ENCODE measurements around the gene IVD.
A peak's percentile ranks its signal among the peaks of the same experiment; 100 is the strongest.

IVD gene

GRCh38 chr15:40414816-40415215 is 9.2 kb downstream of the IVD start:
- DNase-seq (ENCODE audit: low read depth in 2 of 2), result no peak

DNA sequence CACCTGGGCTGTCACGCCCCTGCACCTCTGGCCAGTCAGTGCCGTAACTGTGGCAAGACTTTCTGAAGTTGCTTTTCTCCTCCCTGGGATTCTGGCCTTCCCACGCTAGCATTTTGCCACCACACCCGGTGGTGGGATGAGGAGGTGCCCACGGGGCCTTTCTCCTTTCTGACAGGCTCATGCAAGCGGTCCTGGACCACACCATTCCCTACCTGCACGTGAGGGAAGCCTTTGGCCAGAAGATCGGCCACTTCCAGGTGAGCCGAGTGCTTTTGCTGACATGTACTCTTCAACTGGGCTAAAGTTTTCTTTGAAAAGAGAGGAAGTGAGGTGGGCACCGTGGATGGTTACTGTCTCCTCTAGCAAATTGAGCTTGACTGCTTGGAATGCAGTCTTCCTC is 9.6 kb downstream of the IVD start:
- no peak for DNase-seq (ENCODE audit: low read depth in 2 of 2)

- DNase-seq (ENCODE audit: low read depth in 2 of 2), result no peak
Measured at GRCh38 chr15:40416056-40416455, 10.5 kb downstream of the IVD start.

DNA sequence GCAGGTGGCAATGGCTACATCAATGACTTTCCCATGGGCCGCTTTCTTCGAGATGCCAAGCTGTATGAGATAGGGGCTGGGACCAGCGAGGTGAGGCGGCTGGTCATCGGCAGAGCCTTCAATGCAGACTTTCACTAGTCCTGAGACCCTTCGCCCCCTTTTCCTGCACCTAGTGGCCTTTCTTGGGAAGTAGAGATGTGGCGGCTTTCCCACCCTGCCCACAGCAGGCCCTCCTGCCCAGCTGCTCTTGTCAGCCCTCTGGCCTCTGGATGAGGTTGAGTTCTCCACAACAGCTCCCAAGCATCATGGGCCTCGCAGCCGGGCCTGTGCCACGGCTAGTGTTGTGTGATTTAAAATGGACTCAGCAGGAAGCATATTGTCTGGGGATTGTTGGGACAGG is 12.5 kb downstream of the IVD start:
- no peak for DNase-seq (ENCODE audit: low read depth in 2 of 2)

DNA sequence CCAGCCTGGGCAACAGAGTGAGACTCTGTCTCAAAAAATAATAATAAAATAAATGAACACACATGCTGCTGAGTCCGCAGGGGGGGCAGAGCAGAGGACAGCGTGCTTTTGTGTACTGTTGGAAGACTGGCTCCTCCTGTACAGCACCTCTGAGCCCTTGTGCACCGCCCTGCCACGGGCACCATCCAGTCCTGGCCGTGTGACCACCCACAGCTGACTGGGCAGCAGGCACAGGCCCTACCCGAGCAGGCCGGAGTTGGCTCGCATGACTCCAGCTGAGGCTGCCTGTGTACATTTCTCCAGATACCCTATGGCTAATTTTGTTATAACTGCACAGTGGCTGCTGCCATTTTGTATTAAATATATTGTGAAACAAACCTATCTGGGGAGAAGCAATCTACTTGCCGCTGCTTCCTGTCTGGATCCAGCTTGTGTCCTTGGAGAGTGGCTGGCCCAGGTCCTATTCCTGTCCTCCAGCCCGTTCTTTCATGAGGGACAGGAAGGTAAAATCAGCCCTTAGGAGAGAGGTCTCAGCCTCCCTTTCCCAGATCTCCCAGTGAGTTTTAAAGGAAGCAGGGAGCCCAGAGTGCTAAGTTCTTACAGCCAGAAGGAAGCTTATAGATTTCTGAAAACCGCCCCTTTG is 14.6 kb downstream of the IVD start:
- DNase-seq (ENCODE audit: low read depth in 2 of 2), result no peak

DNA sequence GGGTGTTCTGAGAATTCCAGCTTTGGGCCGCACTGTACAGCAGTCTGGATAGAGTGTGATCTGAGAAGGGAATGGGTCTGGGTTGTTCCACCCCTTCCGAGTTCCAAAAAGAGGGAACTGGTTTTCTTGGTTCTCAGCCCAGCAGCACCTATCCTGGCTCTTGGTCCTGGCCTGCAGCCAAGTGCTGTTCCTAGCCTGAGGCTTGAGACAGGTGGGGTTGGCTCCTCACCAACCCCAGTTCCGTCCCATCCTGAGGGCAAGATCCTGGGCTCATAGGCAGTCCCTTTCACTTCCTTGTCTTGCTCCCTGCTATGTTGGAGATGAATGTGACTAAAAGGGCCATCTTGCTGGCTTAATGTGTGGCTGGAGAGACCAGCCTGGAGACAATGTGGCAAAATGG is 15.2 kb downstream of the IVD start:
- DNase-seq (ENCODE audit: low read depth in 2 of 2), result no peak

GRCh38 chr15:40421246-40422157 is 15.9 kb downstream of the IVD start:
- DNase-seq (ENCODE audit: low read depth in 2 of 2), result peak; percentile 70 to 82

GRCh38 chr15:40424483-40425115 is 19.0 kb downstream of the IVD start:
- DNase-seq (ENCODE audit: low read depth in 2 of 2), result no peak

DNA sequence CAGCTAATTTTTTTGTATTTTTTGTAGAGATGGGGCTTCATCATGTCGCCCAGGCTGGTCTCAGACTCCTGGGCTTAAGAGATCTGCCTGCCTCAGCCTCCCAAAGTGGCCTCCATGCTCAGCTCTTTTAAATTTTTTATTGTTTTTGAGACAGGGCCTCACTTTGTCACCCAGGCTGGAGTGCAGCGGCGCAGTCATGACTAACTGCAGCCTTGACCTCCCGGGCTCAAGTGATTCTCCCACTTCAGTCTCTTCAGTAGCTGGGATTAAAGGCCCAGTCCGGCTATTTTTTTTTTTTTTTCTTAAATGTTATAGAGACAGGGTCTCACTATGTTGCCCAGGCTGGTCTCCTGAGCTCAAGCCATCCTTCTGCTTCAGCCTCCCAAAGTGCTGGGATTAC is 20.1 kb downstream of the IVD start:
- DNase-seq (ENCODE audit: low read depth in 2 of 2), result no peak

DNA sequence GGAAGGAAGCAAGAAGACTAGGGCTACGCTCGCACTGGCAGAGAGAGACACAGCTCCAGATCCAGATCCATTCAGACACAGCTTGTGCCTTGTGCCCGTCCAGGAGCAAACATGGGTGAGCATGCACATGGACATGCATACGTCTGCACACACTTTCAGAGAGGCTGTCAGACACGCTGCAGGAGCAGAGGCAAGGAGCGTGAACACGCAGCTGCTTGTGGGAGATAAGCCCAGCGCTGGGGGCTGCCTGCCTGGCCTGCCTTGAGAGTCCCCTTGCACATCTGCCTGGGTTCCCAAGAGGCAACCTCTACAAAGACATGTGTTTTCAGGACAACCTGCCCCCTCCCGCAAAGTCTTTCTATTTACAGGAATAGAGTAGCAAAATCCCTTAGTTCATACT is 21.6 kb downstream of the IVD start:
- DNase-seq (ENCODE audit: low read depth in 2 of 2), result no peak

- DNase-seq (ENCODE audit: low read depth in 2 of 2), result no peak
Measured at GRCh38 chr15:40428185-40428584, 22.6 kb downstream of the IVD start.

DNA sequence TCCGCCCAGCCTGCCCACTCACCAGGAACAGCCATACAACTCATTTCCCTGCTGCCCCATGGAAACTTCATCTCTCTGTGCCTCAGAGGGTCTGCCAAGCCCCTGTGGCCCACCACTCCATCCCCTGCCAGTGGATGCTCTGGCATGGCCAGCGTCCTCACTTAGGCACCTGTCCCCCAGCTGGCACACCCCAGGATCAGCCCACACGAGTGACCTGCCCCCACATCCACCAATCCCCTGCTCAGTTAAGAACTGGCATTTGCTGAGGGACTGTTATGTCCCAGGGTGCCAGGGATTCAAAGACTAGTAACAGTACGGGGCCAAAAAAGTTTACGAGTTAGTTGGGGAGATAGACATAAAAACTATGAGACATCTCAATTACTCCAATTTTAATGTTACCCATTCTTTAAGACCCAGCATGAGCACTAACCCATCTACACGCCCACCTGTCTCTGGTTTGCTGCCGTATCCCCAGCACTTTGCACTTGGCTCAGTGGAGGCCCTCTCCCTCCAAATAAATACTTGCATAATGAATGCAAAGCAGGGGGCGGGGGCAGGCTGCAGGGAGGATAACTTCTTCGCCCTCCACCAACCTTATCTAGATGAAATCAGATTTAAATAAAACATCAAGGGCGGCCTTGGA is 23.6 kb downstream of the IVD start:
- no peak for DNase-seq (ENCODE audit: low read depth in 2 of 2)

DNA sequence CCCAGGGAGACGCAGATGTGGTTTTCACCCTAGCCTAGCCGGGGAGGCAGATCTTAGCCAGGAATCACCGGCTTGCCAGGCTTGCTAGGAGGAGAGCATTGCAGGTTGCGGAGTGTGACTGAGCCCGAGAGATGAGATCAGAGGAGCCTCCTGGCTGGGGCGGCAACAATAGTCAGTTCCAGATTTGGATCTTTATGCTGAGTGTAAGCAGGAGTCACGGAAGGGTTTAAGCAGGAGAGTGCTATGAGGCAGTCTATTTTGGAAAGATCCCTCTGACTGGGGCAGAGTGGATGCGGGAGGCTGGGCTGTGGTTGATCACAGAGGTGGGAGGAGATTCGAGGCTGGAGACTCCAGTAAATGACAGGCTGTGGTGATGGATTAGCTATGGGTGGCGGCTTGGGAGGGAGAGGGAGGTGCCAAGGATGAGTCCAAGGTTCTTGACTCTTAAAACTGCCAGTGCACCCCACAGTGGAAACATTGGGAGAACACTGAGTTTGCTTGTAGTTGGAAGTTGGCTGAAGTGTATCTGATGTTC is 24.7 kb downstream of the IVD start:
- no peak for DNase-seq (ENCODE audit: low read depth in 2 of 2)

DNA sequence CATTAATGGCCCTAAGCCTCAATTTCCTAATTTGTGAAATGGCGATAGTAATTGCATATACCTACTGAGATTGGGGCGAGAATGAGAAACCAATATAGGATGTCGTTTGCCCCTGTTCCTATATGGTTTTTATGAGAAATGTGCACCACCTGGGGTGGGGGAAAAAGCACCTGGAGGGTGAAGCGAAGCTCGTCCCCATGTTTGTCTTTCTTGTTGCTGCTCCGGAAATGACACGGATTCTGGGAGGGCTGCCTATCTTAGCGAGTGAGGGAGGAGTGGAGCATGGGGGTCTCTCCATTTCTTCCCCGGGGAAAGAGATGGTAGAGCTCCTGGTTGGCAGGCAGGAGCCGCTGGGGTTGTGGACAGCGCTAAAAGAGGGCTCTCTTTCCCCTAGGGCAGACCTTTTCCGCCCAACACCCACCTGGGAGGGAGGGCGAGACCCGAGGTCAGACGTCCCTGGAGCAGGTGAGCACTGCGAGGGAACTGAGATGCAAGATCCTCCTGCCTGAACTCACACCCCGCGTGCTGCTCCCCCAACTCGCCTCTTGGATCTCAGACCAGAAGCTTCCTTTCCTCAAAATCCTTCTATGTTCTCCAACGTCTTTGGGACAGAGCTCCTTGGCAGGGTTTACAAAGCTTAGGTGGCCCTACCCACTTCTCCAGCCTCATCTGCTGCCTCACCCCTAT is 29.6 kb downstream of the IVD start:
- DNase-seq (ENCODE audit: low read depth in 2 of 2), result no peak

- no peak for DNase-seq (ENCODE audit: low read depth in 2 of 2)
Measured at GRCh38 chr15:40435710-40436089, 30.1 kb downstream of the IVD start.

DNA sequence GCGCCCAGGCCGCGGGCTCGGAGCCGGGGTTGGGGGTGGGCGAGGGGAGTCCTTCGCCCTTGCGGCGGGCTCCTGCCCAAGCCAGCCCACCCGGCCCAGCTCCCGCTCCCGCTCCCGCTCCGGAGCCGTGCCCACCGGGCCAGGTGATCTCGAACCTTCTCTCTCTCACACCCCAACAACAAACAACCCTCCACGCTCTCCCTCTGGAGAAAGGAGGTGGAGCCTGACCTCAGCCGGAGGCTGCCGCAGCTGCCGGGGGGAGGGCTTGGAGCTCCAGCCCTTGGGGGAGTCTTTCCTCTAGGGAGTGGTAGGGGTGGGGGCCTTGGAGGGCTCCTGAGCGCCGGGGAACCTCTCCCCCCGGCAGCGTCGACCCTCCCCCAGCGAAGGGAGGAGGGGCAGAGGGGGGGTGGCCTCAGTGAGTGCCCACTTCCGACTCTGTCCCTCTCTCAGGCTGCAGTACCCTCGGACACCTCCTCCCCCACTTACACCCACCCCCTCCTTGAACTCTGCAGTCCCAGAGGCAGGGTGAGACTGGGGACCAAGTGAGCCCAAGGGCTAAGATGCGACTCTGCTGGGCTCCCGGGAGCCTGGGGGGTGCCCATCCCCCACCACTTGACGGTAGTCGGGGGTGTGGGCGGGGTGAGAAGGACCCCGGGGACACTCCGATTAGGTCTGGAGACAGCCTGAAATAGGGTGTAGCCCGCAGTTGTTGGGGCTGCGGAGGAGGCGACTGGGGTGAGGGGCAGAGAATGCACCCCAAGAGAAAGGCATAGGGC is 30.7 kb downstream of the IVD start:
- DNase-seq (ENCODE audit: low read depth in 2 of 2), result no peak

- DNase-seq (ENCODE audit: low read depth in 2 of 2), result no peak
Measured at GRCh38 chr15:40436892-40437751, 31.5 kb downstream of the IVD start.

DNA sequence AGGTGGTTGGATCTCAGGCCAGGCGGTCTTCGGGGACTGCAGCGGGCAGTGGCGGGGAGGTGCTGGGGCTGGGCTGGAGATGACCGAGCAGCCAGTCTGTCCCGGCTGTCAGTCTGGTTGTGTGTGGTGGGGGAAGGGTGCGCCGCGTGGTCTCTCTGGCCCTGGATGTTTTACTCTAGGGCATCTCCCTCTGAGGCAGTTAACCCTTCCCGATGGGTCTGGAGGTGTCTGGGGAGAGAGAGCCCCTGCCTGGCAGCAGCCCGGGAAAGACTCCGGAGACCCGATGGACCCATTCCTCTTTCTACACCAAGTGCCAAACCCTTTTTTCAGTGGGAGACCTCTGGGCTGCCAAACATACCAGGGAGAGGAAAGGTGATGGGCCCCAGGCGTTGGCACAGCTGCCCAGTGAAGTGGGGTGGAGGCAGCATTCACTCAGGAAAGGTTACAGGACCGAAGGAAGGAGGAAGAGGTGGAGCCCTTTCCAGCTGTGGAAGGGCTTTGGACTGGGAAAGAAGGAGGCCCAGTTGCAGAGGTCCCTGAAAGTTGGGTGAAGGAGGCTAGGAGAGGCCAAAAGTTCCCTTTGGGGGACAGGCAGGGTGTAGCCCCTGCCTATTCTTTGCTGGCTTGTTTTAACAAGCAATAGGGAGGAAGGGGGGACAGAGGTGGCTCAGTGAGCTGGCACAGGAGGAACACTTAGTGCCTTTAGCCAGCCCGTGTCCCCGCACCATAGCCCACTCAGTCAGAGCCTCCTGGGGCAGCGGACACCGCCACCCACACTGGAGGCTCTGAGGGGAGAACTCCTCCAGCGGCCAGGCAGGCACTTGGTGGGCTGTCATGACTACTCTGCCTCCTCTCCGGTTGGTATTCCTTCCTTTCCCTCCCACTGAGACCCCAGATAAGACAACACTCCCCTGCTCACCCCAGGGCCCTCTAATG is 32.4 kb downstream of the IVD start:
- no peak for DNase-seq (ENCODE audit: low read depth in 2 of 2)

GRCh38 chr15:40438712-40439111 is 33.1 kb downstream of the IVD start:
- no peak for DNase-seq (ENCODE audit: low read depth in 2 of 2)
